ENCODE measurements around the gene PAQR9.

GRCh38 chr3:142925140-142925539, 38.3 kb downstream of the PAQR9 start:
- TF ChIP-seq CTCF (optimal IDR thresholded peaks at IDR 0.05 in 1 of 3, IDR thresholded peaks at IDR 0.05 in 1 of 3, conservative IDR thresholded peaks at IDR 0.05 in 1 of 3; ENCODE audit: extremely low read depth in 1 of 3, insufficient read depth in 2 of 3, low read length in 3 of 3) = no peak
- TF ChIP-seq EZH2 (IDR thresholded peaks at IDR 0.05; ENCODE audit: low read length) = no peak

All from keratinocyte (primary cell).